PC-9 (cell line): ENCODE measurements around the gene GGN.

Experiments
- EZH2 ChIP-seq: fragments of 200-600 bp; sonication (generic); IDR thresholded peaks from 2 replicates; pipeline ENCODE4 v1.8.0; 2017; ENCODE audit warnings: antibody characterized with exemption, low read depth
- TF ChIP-seq, protein P1 (sequence below): fragments of 200-600 bp; sonication (generic); conservative IDR thresholded peaks from 2 replicates; pipeline ENCODE4 v1.6.1; 2017; ENCODE audit warnings: mixed run types, antibody characterized with exemption, mild to moderate bottlenecking, moderate library complexity

DNA sequence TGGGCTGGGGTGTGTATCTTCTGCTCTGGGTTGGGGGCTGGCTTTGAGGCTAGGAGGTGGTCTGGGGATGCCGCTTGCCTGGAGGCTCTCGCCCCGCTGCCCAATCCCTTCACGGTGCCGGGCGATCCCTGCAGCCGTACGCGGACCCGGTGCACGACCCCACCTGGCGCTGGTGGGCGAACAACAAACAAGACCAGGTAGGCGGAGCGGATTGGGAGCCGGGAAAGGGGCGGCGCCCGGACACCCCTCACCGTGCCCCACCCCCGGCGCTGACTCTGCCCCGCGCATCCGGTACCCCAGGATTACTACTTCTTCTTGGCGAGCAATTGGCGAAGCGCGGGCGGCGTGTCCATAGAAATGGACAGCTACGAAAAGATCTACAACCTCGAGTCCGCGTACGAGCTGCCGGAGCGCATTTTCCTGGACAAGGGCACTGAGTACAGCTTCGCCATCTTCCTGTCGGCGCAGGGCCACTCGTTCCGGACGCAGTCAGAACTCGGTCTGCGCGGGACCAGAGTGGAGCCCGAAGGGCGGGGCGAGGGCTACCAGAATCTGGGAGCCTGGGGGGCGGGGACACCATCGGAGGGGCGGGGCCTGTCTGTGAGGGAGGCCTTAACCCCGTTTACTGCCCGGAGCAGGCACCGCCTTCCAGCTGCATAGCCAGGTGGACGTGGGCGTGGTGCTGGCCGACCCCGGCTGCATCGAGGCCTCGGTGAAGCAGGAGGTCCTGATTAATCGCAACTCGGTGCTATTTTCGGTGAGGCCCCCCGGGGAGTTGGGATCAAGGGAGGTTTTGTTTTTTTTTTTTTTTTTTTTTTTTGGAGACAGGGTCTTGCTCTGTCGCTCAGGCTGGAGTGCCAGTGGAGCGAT, 25.5 kb downstream of the GGN start:
- TF ChIP-seq, protein P1, sequence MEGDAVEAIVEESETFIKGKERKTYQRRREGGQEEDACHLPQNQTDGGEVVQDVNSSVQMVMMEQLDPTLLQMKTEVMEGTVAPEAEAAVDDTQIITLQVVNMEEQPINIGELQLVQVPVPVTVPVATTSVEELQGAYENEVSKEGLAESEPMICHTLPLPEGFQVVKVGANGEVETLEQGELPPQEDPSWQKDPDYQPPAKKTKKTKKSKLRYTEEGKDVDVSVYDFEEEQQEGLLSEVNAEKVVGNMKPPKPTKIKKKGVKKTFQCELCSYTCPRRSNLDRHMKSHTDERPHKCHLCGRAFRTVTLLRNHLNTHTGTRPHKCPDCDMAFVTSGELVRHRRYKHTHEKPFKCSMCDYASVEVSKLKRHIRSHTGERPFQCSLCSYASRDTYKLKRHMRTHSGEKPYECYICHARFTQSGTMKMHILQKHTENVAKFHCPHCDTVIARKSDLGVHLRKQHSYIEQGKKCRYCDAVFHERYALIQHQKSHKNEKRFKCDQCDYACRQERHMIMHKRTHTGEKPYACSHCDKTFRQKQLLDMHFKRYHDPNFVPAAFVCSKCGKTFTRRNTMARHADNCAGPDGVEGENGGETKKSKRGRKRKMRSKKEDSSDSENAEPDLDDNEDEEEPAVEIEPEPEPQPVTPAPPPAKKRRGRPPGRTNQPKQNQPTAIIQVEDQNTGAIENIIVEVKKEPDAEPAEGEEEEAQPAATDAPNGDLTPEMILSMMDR: no peak
- no peak for TF ChIP-seq EZH2
